Stimulated activated naive CD8-positive, alpha-beta T cell treated with anti-CD3 and anti-CD28 coated beads, Interleukin-15, amount 100 ng/mL, for 72 hours (primary cell): Measurements from ENCODE around the gene OLFML2B.
A peak's percentile ranks its signal among the peaks of the same experiment; 100 is the strongest.

ENCODE experiments used
- ATAC-seq: fragments of 150-1000 bp; cut with Tn5 transposase; 2 replicates; pipeline ENCODE4 v1.10.0; 2021; ENCODE audit warnings: mild to moderate bottlenecking, moderate library complexity
- DNase-seq, 2 donors: peaks; one replicate each; pipeline ENCODE4 v3.0.0; 2021 to 2022
- H3K27ac Mint-ChIP-seq, 2 donors: one replicate each; pipeline ENCODE4 v1.8.0; 2022; ENCODE audit warnings: mild to moderate bottlenecking in 2 of 2, mixed read lengths in 2 of 2, moderate library complexity in 2 of 2
- H3K27me3 Mint-ChIP-seq: one replicate; pipeline ENCODE4 v1.8.0; 2022; ENCODE audit warnings: mixed read lengths
- H3K4me1 Mint-ChIP-seq: one replicate; pipeline ENCODE4 v1.8.0; 2022; ENCODE audit warnings: mild to moderate bottlenecking, mixed read lengths
- H3K4me3 Mint-ChIP-seq, 2 donors: one replicate each; pipeline ENCODE4 v1.8.0; 2022; ENCODE audit warnings: mild to moderate bottlenecking in 2 of 2, mixed read lengths in 2 of 2, moderate library complexity in 1 of 2
- H3K9me3 Mint-ChIP-seq, 2 donors: one replicate each; pipeline ENCODE4 v1.8.0; 2022; ENCODE audit warnings: mixed read lengths in 2 of 2

The OLFML2B gene

DNA sequence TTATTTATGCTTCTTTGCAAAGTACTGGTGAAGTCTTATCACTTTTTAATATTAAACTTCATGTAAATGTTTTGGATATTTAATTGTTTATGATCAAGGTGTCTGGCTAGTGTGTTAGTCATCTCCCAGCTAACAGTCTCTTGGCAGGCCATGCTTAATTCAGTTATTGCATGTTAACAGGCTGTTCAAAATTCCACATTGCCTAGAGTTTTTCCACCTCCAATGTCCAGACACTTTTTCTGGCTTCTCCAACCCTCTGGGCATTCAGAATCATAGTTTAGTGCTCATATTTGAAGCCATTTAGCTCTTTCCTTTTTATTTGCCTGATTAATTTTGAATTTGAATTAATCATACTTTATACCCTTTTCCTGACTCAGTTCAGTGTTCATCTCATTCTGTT lies 69.2 kb downstream of the OLFML2B start:
- Mint-ChIP-seq H3K4me1 (peaks cover 44% of the 10 kb centered on the region), H3K4me3 (no peak overlapping the region), H3K27ac (no peak overlapping the region), H3K27me3 (no peaks in the 10 kb centered on the region), H3K9me3 (no peaks in the 10 kb centered on the region)
- DNase-seq (no peak), ATAC-seq (no peak)

DNA sequence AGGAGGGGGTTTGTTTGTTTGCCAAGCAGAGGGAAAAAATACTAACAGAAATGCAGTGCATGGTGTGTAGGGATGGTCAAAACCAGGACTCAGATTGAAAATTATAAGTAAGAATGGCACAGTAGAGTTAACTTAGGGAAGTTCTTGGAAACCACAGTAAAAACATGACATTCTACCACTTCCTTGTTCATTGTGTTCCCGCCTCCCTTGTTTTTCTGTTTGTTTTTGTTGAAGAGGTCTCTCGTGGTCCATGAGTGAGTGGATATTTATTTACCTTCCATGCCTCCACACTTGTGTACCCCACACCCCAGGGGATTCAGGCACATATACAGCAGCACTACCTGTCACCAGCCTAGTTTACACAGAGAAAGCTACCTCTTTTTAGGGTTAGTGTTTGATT lies 69.6 kb downstream of the OLFML2B start:
- DNase-seq (no peak), ATAC-seq (no peak)
- no peak overlapping the region for H3K4me3 Mint-ChIP-seq
- H3K9me3 Mint-ChIP-seq: no peaks in the 10 kb centered on the region
- peaks cover 41% of the 10 kb centered on the region for H3K4me1 Mint-ChIP-seq
- H3K27ac Mint-ChIP-seq: no peak overlapping the region
- H3K27me3 Mint-ChIP-seq: no peaks in the 10 kb centered on the region

DNA sequence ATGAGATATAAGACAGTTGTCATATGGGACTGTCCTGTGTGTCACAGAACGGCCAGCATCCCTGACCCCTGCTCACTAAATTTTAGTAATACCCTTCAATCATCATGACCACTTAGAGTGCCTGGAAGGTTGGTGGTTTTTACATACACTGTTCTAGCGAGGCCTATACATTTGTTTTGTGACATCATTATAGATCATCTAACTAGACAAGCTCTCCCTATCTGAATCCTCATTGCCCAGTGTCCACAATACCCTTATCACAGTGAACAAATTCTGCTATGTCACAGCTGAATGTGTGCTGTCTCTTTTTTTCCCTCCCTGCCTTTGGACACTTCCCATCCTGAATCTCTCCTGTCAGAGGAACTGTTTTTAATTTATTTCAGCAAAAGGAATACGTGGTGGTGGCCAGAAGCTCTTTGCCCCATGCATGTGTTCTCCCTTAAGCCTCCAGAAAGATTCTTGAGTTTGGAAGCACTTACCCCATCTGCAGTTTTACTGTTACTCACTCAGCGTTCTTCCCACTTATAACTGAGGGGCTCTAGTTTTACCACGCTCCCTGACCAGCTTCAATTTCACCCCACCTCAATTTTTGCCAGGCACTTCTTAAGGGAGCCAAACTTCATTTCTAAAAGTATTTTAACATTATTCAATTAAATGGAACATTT lies 70.3 kb downstream of the OLFML2B start:
- ATAC-seq: no peak
- Mint-ChIP-seq H3K9me3 (no peaks in the 10 kb centered on the region), H3K4me3 (no peak overlapping the region), H3K27ac (peak overlapping the region in 1 of 2 donors; percentile 29), H3K4me1 (peaks cover 35% of the 10 kb centered on the region), H3K27me3 (no peaks in the 10 kb centered on the region)
- no peak for DNase-seq

DNA sequence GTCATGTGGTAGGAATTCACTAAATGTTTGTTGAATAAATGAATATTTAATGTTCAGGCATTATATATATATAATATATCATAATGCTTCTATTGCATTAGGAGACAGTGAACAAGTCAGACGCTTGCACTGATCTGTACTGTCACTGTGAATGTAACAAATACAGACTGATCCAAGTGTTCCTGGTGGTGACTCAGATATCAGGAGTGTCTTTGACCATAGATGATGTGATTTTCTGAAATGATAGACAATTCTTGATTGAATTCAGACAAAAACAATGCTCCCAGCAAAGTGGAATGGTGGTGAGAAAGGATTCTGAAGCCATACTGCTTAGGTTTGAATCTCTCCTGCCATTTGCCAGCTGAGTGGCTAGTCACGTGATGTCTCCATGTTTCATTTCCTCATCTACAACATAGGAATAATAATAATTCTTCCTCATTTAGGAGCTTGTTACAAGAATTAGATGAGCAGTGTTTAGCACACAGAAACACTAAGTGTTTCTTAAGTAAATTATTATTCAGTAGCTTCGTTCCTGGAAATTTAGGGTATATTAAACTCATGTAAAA lies 71.0 kb downstream of the OLFML2B start:
- DNase-seq (no peak), ATAC-seq (no peak)
- Mint-ChIP-seq H3K4me3 (no peak overlapping the region), H3K9me3 (no peaks in the 10 kb centered on the region), H3K27ac (no peak overlapping the region), H3K4me1 (peaks cover 32% of the 10 kb centered on the region), H3K27me3 (no peaks in the 10 kb centered on the region)

DNA sequence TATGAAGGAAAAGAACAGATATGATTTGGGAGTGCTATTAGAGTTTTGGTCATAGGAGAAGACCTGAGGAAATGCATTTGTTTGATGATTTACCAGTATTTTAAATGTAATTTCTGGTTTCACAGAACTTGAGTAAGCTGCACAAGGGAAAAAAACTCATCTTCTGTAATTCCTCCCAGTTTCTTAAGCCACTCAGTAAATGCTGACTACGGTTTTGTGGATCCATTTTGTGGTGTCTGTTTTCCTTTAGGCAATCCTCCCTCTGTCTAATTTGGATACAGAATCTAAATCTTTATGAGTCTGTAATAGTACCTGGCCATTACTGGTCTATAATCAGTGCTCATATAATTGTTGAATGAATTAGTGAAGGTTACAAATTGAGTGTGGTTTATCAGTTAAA lies 72.0 kb downstream of the OLFML2B start:
- no peaks in the 10 kb centered on the region for H3K9me3 Mint-ChIP-seq
- DNase-seq (no peak), ATAC-seq (no peak)
- no peak overlapping the region for H3K4me3 Mint-ChIP-seq
- H3K27ac Mint-ChIP-seq: no peak overlapping the region
- H3K27me3 Mint-ChIP-seq: no peaks in the 10 kb centered on the region
- H3K4me1 Mint-ChIP-seq: peaks cover 32% of the 10 kb centered on the region

DNA sequence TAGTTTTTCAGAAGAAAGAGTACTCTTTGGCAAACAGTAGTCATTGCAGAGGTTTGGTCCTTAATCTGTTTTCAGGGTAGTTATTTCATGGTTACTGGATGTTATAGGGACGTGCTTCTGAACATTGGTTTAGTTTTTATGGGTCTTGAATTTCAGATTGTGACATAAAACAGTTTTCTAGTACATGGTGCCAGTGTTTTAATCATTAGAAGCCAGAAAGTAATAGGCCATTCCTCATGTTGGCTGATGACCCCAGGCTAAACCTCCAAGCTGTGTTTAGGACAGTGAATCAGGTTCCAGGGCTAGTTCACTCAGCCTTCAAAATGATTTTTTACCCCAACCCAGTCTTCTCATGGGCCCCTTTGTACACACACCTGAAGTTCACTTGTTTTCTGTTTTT lies 73.3 kb downstream of the OLFML2B start:
- no peaks in the 10 kb centered on the region for H3K9me3 Mint-ChIP-seq
- H3K27ac Mint-ChIP-seq: no peak overlapping the region
- DNase-seq (no peak), ATAC-seq (no peak)
- peaks cover 32% of the 10 kb centered on the region for H3K4me1 Mint-ChIP-seq
- no peaks in the 10 kb centered on the region for H3K27me3 Mint-ChIP-seq
- no peak overlapping the region for H3K4me3 Mint-ChIP-seq

DNA sequence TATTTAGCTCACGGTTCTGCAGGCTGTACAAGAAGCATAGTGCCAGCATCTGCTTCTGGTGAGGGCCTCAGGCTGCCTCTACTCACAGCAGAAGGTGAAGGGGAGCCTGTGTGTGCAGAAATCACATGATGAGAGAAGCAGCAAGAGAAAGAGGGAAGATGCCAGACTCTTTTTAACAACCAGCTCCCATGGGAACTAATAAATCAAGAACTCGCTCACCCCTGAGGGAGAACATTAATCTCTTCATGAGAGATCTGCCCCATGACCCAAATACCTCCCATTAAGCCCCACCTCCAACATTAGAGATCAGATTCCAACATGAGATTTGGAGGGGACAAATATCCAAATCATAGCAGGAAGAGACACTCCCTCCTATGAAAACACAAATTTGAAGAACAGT lies 74.1 kb downstream of the OLFML2B start:
- ATAC-seq (no peak), DNase-seq (no peak)
- peaks cover 24% of the 10 kb centered on the region for H3K4me1 Mint-ChIP-seq
- H3K27me3 Mint-ChIP-seq: no peaks in the 10 kb centered on the region
- H3K27ac Mint-ChIP-seq: no peak overlapping the region
- H3K9me3 Mint-ChIP-seq: no peaks in the 10 kb centered on the region
- no peak overlapping the region for H3K4me3 Mint-ChIP-seq

DNA sequence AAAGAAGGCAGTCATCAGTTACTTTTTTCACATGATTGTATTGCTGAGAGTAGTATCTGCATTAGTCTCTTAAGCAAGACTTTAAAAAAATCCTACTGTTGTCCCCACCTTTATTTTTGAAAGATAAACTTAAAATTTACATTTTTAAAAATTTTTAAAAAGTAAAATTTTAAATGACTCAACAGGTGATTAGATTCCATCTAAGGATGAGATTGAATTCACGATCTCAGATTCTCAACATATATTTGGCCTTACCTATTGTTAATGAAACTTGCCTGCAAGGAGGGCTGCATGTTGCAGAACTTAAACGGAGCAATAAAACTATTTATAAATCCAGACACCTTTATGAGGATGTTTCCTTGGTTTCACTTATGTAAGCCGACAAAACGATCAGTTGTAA lies 75.2 kb downstream of the OLFML2B start:
- Mint-ChIP-seq H3K4me1 (peaks cover 13% of the 10 kb centered on the region), H3K4me3 (no peak overlapping the region), H3K27me3 (no peaks in the 10 kb centered on the region), H3K9me3 (no peaks in the 10 kb centered on the region), H3K27ac (no peak overlapping the region)
- DNase-seq: no peak
- ATAC-seq: no peak

DNA sequence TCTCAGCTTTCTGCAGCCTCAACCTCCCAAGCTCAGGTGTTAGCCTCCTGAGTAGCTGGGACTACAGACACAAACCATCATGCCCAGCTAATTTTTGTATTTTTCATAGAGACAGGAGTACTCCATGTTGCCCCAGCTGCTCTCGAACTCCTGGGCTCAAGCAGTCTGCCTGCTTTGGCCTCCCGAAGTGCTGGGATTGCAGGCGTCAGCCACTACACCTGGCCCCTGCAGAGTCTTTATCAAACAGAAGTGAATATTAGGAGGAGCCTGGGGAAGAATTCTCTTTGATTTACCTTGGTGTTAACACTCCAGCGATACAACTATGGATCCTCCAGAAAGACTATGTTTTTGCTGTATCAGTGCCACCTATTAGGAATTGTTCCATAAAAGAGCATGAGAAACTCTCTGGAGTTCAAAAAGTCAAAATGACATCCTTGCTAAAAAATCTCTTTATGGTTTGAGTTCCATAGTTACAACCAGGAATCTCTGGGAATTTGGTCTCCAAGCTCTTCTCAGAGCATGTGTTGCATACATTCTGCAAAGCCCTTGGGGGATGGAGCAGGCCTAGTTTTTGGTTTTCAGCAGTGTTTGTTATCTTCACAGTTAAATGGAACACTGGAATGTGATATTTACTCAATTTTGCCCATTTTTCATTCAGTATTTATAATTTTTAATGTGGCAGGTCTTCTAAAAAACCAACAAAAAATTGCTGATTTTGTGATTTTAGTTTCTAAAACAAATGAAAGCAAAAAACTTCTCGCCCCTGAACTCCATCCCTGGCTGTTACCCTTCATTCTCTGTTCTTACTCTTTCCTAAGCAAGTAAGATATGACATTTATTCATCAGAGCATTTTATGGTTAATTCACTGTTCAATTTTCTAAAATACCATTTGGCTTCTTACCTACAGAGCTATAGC lies 77.3 kb downstream of the OLFML2B start:
- no peaks in the 10 kb centered on the region for H3K9me3 Mint-ChIP-seq
- DNase-seq (no peak), ATAC-seq (no peak)
- no peaks in the 10 kb centered on the region for H3K27me3 Mint-ChIP-seq
- H3K4me3 Mint-ChIP-seq: no peak overlapping the region
- peak overlapping the region in 1 of 2 donors; percentile 12 for H3K27ac Mint-ChIP-seq
- H3K4me1 Mint-ChIP-seq: no peaks in the 10 kb centered on the region

DNA sequence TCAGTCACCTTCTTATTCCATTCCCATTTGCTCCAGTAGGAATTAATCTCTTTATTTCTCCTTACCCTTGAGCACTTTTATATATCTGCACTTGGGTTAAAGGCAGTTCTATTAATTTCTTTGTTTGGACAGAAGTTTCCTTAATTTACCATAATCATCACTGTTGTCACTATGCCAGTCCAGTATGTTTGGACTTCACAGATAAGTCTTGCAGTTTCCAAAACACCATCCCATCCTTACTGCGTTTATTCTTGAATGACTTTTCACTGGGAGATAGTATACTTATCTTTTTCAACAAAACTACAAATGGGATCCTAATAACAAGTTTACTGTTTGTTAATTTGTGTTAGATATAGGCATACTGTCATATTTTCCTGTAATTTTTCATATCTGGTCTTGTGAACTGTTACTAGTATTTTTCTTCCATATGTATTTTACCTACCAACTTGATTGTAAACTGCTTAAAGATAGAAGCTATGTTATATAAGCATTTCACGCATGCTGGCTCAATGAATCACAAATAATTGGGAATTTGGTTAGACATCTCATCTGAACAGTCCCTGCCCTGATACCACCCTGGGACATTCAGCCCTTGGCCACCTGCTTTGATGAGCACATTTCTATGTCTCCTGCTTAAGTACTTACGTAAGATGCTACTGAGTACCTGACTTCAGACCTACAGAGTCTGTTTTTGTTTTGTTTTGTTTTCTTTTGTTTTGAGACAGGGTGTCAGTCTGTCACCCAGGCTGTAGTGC lies 78.2 kb downstream of the OLFML2B start:
- Mint-ChIP-seq H3K4me1 (no peaks in the 10 kb centered on the region), H3K27ac (peak overlapping the region in 1 of 2 donors; percentile 87), H3K27me3 (no peaks in the 10 kb centered on the region), H3K4me3 (no peak overlapping the region), H3K9me3 (no peaks in the 10 kb centered on the region)
- no peak for DNase-seq
- ATAC-seq: no peak

DNA sequence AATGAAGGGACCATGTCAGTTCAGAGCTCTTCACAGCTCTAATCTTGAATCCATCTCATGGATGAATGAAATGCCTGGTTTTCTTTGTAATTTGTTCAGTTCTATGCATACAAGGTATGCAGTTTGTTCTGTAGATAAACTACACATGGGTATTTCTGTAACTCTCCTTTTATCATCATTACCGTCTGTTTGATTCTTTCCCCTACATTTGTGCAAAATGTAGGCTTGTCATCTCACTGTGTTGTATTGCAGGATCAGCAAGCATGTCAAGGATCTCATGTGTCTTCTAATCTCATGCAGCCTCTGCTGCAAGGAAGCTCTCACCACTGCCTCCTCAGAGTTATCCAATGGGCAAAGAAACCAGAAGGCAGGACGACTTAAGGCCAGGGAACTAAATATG lies 79.3 kb downstream of the OLFML2B start:
- H3K4me1 Mint-ChIP-seq: no peaks in the 10 kb centered on the region
- no peak overlapping the region for H3K4me3 Mint-ChIP-seq
- no peak overlapping the region for H3K27ac Mint-ChIP-seq
- DNase-seq (no peak), ATAC-seq (no peak)
- no peaks in the 10 kb centered on the region for H3K9me3 Mint-ChIP-seq
- H3K27me3 Mint-ChIP-seq: no peaks in the 10 kb centered on the region

DNA sequence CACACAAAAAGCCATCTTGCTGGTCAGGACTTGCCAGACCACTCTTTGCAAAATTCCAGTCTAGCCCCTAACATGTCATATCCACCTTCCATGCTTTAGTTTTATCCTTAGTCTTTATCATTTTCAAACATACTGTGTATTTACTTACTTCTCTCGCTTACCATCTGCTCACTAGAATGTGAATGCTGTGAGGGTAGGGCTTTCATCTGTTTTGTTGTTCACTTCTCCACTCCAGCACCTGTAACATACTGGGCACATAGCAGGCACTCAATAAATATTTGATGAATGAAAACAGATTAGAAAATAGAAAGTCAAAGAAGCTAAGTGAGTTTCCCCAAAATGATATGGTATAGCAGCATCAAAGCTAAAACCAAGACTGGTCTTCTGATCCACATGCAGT lies 79.9 kb downstream of the OLFML2B start:
- H3K27ac Mint-ChIP-seq: no peak overlapping the region
- DNase-seq (no peak), ATAC-seq (no peak)
- no peaks in the 10 kb centered on the region for H3K9me3 Mint-ChIP-seq
- H3K4me3 Mint-ChIP-seq: no peak overlapping the region
- H3K27me3 Mint-ChIP-seq: no peaks in the 10 kb centered on the region
- H3K4me1 Mint-ChIP-seq: no peaks in the 10 kb centered on the region

DNA sequence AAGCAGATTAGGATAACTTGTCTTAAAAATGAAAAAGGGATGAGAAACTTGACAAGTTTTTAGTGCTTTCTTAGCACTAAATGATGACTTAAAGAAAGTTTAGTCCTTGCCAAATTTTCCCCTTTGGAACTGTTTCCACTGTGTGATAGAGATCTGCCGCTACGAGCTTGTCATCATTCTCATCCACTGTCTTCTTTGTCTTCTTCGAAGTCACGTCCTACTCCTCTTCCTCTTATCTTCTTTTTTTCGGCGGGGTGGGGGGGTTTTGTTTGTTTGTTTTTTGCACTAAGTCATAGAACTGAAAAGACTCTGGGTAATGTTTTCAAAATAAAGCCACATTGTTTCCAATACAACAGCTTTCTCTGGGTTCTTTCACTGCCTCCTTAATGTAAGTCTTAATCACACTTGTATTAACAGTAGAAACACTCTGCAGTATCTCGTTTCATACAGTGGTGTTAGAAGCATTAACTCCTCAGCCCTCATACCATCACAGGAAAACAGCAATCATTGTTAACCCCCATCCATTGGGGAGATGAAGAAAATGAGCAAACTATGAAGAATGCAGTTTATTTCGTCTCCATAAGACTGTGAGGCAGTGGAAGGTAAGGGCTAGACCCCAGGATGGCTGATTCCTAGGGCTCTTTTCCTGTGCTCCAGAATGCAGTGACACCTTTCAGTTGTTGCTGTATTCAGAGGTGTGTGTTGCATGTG lies 81.8 kb downstream of the OLFML2B start:
- Mint-ChIP-seq H3K27me3 (no peaks in the 10 kb centered on the region), H3K4me1 (peaks cover 1% of the 10 kb centered on the region), H3K4me3 (no peak overlapping the region), H3K9me3 (no peaks in the 10 kb centered on the region), H3K27ac (no peak overlapping the region)
- DNase-seq (no peak), ATAC-seq (no peak)

DNA sequence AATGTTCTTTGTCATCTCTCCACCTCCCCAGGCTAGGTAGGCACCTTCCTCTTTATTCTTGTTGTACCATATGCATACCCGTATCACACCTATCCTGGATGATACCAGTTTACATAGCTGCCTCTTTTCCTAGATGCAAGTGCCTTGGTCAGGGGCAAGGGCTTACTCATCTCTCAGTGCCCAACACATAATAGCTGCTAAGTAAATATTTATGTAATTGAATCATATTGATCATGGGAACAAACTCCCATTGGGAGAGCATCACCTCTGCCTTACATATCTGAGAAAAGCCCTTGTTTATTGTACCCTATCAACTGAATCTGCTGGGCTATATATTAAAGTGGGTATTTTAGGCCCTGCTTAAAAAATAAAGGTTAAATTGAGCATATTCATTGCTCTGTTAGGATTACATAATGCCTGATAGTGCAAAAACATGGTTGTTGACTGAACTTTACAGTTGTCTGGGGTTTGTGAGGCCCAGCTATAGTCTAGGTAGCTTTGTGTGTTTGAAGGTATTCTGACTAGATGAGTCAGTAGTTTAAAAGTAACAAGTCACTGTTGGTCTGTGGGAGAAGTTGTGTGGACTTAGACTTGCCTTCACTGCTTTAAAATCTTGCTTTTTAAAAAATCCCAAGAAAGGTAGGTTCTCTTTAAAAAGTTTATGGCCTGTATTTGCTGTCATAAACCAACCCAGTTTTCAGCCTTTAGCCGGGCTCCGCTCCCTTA lies 82.6 kb downstream of the OLFML2B start:
- H3K27ac Mint-ChIP-seq: no peak overlapping the region
- H3K4me3 Mint-ChIP-seq: no peak overlapping the region
- ATAC-seq (no peak), DNase-seq (no peak)
- peaks cover 6% of the 10 kb centered on the region for H3K4me1 Mint-ChIP-seq
- H3K27me3 Mint-ChIP-seq: no peaks in the 10 kb centered on the region
- H3K9me3 Mint-ChIP-seq: no peaks in the 10 kb centered on the region

DNA sequence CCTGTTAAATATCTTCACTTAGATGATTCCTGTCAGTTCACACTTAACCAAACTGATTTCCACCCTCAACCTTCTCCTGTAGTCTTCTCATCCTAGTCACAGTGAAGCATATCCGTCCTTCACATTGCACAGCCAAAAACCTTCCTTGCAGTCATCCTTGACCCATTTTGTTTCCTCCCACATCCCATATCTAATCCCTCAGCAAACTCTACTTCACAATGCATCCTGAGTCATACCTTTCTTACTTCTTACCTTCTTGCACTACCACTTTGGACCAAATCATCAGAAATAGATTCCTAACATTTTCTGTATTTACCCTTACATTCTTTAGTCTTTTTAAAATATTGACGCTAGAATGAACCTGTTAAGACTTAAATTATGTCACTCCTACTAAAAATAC lies 86.9 kb downstream of the OLFML2B start:
- H3K4me3 Mint-ChIP-seq: no peak overlapping the region
- peaks cover 37% of the 10 kb centered on the region for H3K4me1 Mint-ChIP-seq
- H3K27me3 Mint-ChIP-seq: no peaks in the 10 kb centered on the region
- no peak for ATAC-seq
- H3K9me3 Mint-ChIP-seq: no peaks in the 10 kb centered on the region
- peak overlapping the region in 1 of 2 donors; percentile 2 for H3K27ac Mint-ChIP-seq
- DNase-seq: no peak
